ENCODE measurements around the gene POLR2E.

POLR2E gene

GRCh38 chr19:1110809-1111640 is 15.8 kb upstream of the POLR2E start:
- DNase-seq (ENCODE audit: low spot score), result no peak

- no peak for DNase-seq (ENCODE audit: low spot score)
Observed at GRCh38 chr19:1109697-1110671, 14.8 kb upstream of the POLR2E start.

- no peak for DNase-seq (ENCODE audit: low spot score)
Observed at GRCh38 chr19:1109032-1109551, 13.9 kb upstream of the POLR2E start.

GRCh38 chr19:1108291-1109031 is 13.3 kb upstream of the POLR2E start:
- DNase-seq (ENCODE audit: low spot score), result no peak

- DNase-seq (ENCODE audit: low spot score), result no peak
Observed at GRCh38 chr19:1107661-1108261, 12.6 kb upstream of the POLR2E start.

GRCh38 chr19:1106841-1107660 is 11.9 kb upstream of the POLR2E start:
- DNase-seq (ENCODE audit: low spot score), result peak; percentile 29

- DNase-seq (ENCODE audit: low spot score), result no peak
Observed at GRCh38 chr19:1105873-1106840, 11.0 kb upstream of the POLR2E start.

GRCh38 chr19:1105008-1105872 is 10.1 kb upstream of the POLR2E start:
- no peak for DNase-seq (ENCODE audit: low spot score)

GRCh38 chr19:1104311-1105007 is 9.3 kb upstream of the POLR2E start:
- DNase-seq (ENCODE audit: low spot score), result peak; percentile 55

GRCh38 chr19:1103708-1104310 is 8.6 kb upstream of the POLR2E start, which contains the start of gene GPX4:
GPX4 (plus strand) TSS chr19:1103994; CDS start chr19:1104044, 50 bp downstream.
- peak; percentile 100 for DNase-seq (ENCODE audit: low spot score)

- DNase-seq (ENCODE audit: low spot score), result peak; percentile 66
Observed at GRCh38 chr19:1103132-1103707, 8.0 kb upstream of the POLR2E start.

GRCh38 chr19:1102407-1103131 is 7.4 kb upstream of the POLR2E start:
- DNase-seq (ENCODE audit: low spot score), result peak; percentile 70

- no peak for DNase-seq (ENCODE audit: low spot score)
Observed at GRCh38 chr19:1101337-1101698, 6.1 kb upstream of the POLR2E start.

GRCh38 chr19:1098177-1099051 is 3.2 kb upstream of the POLR2E start:
- DNase-seq (ENCODE audit: low spot score), result peak; percentile 30

GRCh38 chr19:1097810-1098176 is 2.6 kb upstream of the POLR2E start:
- no peak for DNase-seq (ENCODE audit: low spot score)

Data from hematopoietic multipotent progenitor cell treated with erythropoietin and hydrocortisone succinate and interleukin-3 and kit ligand, for 17 days (in vitro differentiated cells).